Subcutaneous adipose tissue (tissue), 4 donors: ENCODE results near the gene CREBZF. TPM values are rescaled to one million over a fixed set of nuclear protein-coding genes. Genes with fewer than 3 reads are reported as not detected.

Experiments
- total RNA-seq, 4 donors: library from RNA; depleted of rRNA; stranded (reverse); fragments of >200 nt; gene quantifications; one replicate each; pipeline ENCODE4 v1.1.0, GENCODE V29; 2016
- TF ChIP-seq, protein P1 (sequence below): fragments of 450-650 bp; IDR thresholded peaks from one replicate; pipeline ENCODE4 v1.5.1; 2016; ENCODE audit warnings: low read depth, mild to moderate bottlenecking, control low read depth, antibody characterized with exemption, moderate library complexity

CREBZF gene, protein sequence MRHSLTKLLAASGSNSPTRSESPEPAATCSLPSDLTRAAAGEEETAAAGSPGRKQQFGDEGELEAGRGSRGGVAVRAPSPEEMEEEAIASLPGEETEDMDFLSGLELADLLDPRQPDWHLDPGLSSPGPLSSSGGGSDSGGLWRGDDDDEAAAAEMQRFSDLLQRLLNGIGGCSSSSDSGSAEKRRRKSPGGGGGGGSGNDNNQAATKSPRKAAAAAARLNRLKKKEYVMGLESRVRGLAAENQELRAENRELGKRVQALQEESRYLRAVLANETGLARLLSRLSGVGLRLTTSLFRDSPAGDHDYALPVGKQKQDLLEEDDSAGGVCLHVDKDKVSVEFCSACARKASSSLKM
- 10 to 100 TPM; 51.8 to 65.9 (median 62.5) TPM for total RNA-seq

DNA sequence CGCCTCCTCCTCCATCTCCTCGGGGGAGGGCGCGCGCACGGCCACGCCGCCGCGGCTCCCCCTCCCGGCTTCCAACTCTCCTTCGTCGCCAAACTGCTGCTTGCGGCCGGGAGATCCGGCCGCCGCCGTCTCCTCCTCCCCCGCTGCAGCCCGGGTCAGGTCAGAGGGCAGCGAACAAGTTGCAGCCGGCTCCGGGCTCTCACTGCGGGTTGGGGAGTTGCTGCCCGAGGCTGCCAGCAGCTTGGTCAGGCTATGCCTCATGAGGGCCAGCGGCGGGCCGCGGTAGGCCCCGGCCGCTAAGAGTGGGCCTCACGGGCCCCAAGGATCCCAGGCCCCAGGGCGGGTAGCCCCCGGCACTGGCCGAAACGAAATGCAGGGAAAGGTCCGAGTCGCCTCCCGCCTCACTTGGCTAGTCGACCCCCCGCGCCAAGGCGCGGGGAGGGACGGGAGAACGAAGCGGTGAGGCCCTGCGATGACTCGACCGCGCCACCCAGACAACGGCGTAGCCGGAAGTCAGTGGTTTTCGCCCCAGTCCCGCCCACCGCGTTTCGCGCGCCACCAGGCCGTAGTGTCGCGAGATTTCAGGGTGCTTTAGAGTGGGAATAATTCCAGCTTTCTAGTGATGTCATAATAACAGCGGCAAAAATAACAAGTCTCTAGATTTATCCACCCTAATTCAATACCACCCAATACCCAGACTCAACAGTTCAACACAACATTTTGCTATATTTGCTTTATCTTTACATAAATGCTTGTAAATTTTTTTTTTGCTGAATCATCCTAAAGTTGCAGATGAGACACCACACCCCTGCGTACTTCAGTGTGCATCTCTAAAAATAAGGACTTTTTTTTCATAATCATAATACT lies at the start of gene CREBZF:
Gene CREBZF (minus strand): TSS at position 515 of the 867 bp plus-strand sequence. CDS start 254 bp downstream, at position 261.
- TF ChIP-seq, protein P1, sequence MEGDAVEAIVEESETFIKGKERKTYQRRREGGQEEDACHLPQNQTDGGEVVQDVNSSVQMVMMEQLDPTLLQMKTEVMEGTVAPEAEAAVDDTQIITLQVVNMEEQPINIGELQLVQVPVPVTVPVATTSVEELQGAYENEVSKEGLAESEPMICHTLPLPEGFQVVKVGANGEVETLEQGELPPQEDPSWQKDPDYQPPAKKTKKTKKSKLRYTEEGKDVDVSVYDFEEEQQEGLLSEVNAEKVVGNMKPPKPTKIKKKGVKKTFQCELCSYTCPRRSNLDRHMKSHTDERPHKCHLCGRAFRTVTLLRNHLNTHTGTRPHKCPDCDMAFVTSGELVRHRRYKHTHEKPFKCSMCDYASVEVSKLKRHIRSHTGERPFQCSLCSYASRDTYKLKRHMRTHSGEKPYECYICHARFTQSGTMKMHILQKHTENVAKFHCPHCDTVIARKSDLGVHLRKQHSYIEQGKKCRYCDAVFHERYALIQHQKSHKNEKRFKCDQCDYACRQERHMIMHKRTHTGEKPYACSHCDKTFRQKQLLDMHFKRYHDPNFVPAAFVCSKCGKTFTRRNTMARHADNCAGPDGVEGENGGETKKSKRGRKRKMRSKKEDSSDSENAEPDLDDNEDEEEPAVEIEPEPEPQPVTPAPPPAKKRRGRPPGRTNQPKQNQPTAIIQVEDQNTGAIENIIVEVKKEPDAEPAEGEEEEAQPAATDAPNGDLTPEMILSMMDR = no peak

DNA sequence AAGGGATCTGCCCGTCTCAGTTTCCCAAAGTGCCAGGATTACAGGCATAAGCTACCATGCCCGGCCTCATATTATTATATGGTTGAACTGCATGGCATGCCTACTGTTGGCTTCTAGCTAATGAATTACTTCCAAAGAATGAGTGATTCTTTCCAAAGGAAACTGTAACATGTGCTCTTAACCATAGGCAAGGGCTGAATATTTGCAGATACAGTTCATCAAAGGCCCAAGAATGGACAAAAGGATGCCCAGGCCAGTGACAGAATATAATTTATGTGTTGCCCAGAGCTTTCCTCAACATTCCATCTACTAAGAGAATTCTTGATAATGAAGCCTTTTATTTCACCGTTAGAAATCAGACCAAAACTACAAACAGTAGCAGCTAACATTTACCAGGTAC lies 48.0 kb upstream of the CREBZF start:
- TF ChIP-seq, protein P1 = no peak

DNA sequence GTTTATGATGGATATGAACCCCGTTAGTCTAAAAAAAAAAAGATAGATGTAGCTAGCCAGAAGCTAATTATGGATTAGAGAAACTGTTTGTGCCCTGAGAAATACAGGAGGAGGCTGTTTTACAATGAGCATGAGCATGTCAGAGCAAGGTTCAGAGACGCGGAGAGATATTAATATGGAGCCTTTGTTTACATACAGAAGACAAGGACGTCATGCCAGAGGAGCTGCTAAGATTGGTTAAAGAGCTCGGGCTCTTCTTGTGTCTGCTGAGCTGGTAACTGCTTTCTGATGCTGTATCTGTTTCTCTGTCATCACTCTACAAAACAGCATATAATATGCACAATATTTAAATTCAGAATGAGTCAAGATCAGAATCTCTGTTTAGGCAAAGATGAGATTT lies 46.0 kb upstream of the CREBZF start:
- TF ChIP-seq, protein P1 = no peak

DNA sequence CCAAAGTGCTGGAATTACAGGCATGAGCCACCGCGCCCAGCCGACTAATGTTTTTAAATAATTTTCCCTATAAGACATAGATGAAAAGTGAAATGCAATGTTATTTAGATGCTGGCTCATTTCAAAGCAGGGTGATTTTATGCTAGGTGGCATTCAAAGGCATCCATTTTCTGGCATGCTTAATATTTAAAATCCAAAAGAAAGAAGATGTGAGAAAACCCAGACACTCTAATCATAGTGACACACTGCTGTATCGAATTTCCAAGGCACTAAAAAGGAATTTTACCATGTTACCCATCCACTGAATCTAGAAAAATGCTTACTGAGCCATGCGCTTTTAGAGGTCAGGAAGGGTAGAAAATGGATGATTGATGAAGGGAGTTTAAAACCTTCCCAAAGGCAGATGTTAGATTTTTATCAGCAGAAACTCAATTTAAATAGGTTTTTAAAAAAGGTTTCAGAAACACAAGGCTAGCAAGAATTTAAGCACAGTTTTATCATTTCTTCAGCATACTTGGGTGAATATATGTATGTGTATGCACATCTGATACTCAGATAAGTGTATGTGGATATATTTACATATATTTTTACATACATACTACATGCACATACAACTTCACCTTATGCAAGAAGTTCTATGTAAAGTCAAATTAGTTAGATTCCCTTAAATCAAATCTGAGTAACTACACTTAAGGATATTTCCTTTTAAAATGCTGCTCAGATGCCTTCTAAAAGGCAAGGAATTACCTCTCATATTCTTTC lies 45.2 kb upstream of the CREBZF start:
- TF ChIP-seq, protein P1 = no peak

DNA sequence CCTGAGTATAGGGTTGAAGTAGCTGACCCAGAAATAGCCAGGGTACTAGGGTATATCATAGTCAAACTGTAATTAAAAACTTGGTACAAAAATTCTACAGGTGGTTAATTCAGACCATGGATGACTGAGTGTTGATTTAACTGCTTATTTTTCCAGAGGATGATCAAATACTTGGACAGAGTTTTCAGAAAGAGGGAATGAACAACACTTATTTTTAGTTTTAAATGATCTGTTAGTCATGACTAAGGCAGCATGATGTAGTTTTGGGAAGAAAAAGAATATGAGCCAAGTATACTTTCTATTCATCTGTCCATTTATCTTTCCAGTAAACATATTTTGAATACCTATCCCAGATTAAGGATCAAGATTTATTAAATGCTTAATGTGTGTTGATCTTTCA lies 40.9 kb upstream of the CREBZF start:
- TF ChIP-seq, protein P1 = no peak

DNA sequence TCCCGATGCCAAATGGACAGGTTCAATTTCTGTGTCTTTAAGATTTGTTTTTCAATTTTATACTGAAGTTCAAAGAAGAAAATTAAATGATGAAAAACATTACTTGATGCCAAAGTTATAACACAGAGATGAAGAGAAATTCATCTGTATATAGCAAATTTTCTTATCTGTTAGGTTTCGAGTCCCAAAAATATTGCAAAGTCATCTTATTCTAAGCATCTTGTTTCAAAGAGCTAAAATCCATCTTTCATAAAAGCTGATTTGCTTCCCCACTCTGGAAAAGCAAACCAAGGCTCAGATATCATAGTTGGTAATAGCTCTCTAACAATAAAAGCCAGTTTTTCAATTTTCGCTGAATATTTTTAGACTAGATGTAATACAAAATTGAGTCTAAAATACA lies 40.0 kb upstream of the CREBZF start:
- TF ChIP-seq, protein P1 = no peak
